NCI-H524 (cell line): ENCODE results near the gene DTNB.
A peak's percentile ranks its signal among the peaks of the same experiment; 100 is the strongest.

Source experiments
- DNase-seq, 2 experiments: peaks; one replicate each; lab custom pipeline; 2025; lab: John Stamatoyannopoulos, UW

Gene DTNB

DNA sequence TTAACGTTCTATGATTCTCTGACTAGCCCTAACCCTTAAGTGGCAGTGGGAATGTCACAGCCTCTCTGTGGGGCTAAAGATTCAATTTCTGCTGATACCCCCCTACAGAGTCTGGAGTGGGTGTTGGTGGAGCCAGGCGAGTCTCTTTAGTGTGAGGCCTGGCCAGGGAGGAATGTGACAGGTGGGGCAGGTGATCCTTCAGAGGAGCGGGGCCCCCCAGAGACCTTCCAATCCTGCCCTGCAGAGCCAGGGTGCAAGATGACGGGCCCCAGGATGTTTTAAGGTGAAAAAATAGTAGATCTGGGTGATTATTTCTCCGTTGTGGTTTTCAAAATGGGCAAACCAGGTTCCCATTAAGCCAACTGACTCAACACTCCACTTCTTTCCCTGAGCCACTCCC, 303.5 kb downstream of the DTNB start:
- no peak for DNase-seq

- no peak for DNase-seq
Observed at GRCh38 chr2:25369439-25369838, 303.9 kb downstream of the DTNB start.

DNA sequence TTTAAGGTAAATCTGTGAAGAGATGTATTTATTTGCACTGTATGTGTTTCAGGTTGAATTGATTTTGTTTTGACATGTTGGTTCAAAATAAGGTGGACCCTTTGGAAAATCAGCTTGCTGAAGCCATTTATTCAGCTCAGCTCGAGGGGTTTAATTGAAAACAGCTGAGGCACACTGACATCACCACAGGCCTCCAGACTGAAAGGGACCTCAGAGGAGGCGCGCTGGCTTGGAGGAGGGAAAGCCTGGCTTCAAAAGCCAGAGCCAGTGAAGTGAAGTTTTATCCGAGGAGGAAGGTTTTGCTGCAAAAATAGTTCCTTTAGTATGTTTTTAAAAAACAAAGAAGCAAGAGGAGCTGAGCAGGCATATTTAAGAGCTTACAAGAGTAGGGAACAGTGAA, 304.7 kb downstream of the DTNB start:
- DNase-seq: no peak

DNA sequence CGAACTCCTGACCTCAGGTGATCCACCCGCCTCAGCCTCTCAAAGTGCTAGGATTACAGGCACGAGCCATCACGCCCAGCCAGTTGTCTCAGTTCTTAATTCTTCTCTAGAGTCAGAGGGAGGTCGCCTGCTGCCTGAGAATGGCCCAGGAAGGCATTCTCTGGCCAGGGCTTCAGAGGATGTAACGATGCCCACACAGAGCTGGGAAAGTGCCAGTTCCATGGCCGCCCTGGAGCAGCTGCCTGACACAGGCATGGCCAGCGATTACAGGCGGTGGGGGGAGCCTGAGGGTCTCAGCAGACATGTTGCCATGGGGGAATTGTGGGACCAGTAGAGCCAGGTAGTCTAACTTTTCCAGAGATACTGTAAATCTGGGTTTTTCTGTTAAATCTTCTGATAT, 306.1 kb downstream of the DTNB start:
- DNase-seq: no peak

GRCh38 chr2:25366629-25367028, 306.7 kb downstream of the DTNB start:
- no peak for DNase-seq

GRCh38 chr2:25365241-25365640, 308.1 kb downstream of the DTNB start:
- DNase-seq: no peak

DNA sequence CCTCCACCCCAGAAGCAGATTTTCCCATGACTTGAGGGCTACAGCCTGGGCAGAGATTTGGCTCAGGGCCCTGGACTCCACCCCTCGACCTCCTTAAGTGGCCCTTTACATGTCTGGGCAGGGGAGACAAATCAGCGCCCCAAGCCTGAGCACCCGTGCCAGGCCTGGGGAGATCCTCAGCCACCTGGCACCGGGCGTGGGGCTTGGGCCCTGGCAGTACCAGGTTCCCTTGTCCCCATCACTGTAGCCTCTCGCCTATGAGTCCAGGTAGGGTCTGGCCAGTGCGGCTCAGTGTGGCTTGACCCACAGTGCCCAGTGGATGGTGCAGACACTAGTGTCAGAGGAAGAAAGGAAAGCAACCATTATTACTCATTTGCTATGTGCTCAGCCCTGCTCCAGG, 309.6 kb downstream of the DTNB start:
- no peak for DNase-seq

DNA sequence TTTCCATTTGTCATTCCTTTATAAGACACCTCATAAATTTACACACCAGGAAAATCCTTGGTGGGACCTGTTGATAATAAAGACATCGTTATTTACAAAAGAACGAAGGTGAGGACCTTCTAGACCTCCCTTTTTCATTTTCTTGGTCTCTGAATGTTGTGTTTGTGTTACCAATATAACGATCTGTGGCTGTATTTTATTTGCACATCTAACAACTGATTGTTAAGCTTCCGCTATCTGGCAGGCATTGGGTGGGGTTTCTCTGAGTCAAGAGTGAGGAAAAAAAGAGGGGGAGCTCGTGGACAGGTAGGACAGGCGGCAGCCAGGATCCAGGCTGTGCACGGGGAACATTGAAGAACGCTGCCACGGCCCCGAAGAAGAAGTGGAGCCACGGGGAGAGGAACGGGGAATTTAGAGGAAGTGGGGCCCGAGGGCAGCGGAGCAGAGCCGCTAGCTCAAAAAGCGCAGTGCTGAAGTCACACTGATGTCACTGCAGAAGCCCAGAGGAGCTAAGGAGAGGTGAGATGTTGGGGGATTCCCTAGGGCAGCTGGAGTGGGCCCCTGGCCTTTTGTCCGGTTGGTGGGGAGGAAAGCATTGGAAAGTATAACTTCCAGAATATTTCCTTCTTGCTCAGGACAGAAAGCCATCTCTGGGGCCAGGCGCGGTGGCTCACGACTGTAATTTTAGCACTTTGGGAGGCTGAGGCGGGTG, 310.8 kb downstream of the DTNB start:
- no peak for DNase-seq

DNA sequence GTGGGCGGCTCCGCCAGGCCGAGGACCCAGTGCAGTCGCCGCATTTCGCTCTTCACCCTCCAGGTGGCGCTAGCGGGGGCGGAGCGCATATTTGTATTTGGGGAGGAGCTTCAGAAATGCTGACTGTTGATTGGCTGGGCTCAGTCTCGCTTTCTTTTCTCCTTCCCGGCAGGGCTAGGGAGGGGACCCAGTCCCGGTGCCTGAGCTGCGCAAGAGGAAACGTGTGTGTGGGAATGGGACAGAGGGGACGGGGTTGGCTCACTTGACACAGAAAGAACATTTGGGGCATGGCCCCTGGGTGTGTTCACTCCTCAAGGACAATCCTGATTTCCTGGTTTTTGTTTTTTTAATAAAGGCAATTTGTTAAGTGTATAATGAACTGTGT, 311.3 kb downstream of the DTNB start:
- DNase-seq: peak; percentile 84 to 92

GRCh38 chr2:25361261-25362048, 311.9 kb downstream of the DTNB start:
- DNase-seq: no peak

GRCh38 chr2:25358836-25359235, 314.5 kb downstream of the DTNB start:
- DNase-seq: peak in 1 of 2 experiments; percentile 18

DNA sequence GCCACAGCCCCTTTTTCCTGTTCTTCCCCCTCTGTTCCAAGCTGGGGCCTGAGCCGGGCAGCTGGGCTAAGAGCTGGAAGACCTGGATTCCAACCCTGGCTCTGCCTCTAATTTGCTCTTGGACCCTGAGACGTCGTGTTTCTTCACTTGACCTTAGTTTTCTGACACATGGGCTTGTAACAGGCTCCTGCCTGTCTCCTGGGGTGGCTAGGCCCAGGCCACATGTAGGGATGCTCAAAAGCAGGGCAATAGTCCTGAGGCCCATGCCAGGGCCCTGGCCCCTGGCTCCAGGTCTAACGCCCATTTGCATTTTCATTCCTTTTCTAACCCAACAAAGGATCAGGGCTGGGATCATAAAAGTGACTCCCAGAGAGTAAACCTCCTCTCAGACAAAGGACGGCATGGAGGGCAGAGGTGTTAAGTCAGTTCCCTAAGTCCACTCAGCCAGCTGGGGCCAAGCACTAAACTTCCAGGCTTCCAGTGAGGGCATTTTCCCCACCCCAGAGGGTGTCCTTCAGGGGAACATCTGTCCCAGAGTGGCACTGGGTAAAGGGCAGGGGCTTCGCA, 315.0 kb downstream of the DTNB start:
- DNase-seq: no peak

- no peak for DNase-seq
Observed at GRCh38 chr2:25356088-25356487, 317.3 kb downstream of the DTNB start.

DNA sequence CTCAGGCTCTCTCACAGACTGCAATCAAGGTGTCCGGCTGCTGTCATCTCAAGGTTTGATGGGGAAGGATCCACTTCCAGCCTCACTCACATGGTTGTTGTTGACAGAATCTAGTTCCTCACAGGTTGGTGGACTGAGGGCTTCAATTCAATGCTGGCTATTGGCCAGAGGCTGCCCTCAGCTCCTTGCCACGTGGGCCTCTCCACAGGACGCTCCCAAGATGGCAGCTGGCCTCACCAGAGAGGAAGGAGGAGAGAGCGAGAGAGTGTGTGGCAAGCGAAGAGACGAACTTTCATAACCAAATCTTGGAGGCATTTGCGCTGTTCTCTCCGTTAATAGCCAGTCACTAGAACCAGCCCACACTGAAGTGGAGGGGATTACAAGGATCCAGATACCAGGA, 318.1 kb downstream of the DTNB start:
- DNase-seq: no peak

- peak in 1 of 2 experiments; percentile 23 for DNase-seq
Observed at GRCh38 chr2:25354116-25354515, 319.3 kb downstream of the DTNB start.

DNA sequence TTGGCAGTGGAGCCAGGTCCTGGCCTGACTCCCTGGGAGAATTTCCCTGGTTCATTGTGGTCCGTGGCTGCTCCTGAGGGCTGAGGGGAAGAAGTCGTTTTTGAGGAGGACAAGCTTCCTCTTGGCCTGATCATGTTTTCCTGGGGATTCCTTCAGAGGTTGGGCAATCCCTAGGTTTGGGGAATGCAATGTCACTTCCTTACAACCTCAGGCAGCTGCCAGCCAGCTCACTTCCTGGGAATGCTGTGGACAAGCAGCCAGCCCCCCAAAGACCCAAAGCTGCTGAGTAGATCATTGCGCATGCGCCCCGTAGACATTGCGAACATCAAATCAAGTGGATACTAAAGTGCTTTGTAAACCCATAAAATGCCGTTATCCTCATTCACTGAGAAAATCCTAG, 324.0 kb downstream of the DTNB start:
- DNase-seq: no peak

GRCh38 chr2:25347846-25348245, 325.5 kb downstream of the DTNB start:
- no peak for DNase-seq

- no peak for DNase-seq
Observed at GRCh38 chr2:25347205-25347815, 326.1 kb downstream of the DTNB start.

DNA sequence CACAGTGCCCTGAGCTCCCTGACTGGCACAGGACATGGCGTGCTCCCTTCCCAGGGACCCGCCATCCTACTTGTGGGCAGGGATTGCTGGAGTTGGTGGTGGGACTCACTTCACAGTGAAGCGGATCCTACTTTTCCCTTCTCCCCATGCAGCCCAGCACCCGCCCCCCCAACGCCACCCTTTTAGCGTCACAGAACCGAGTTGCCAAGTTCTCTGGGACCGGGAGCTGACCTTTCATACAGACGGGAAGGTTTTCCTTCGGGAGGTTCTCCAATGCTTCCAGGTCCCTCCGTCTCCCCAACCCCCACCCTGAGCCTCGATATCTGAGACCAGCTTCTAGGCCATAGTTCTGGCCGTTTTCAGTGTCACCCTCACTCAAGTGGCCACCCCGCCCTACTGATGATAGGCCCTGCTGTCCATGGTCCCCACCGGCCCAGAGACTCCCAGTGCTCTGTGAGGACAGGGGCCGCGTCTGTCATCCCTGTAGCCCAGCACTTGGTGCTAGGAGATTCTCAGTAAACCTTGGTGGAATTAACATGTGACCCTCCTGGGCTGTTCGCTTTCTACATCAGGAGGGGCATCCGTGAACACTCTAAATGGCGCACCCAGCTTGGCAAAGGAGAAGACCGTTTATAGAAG, 330.1 kb downstream of the DTNB start:
- DNase-seq: no peak

- peak; percentile 22 to 75 for DNase-seq
Observed at GRCh38 chr2:25342372-25343186, 330.8 kb downstream of the DTNB start.

DNA sequence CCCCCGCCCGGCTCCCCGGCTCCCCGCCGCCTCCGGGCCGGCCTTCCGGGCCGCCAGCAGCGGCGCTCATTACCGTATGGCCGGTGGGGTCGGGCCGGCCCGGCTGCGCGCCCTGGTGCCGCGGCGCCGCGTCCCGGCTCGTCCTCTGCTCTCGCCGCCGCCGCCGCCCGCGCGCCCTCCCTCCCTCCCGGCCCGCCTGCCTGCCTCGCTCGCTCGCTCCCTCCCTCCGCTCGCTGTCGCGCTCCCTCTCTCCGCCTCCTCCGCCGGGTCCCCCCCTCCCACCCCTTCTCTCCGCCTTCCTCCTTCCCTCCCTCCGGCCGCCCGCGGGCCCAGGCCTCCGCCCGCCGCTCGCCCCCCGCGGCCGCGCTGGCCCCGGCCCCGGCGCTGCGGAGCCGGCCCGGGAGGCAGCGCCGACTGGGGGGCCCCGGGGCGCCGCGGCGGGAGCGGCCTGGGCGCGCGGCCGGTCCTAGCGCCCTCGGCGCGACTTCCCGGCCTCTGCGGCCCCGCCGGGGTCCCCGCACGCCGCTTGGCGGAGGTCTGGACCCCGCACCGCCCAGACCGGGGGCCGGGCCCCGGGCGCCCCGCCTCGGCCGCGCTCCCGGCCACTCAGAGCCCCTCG, 331.5 kb downstream of the DTNB start, which contains the start of gene DNMT3A:
DNMT3A (minus strand) TSS at position 173 of the 619 bp plus-strand sequence. CDS start 27,941 bp downstream, outside the sequence.
- DNase-seq: peak in 1 of 2 experiments; percentile 44
